Esophagus mucosa (tissue), 1 donor: ENCODE data around the gene PDE8A. TPM values are rescaled to one million over a fixed set of nuclear protein-coding genes. Genes with fewer than 3 reads are reported as not detected.

Source experiments
- ATAC-seq: fragments of 200-7000 bp; cut with Tn5 transposase; one replicate; pipeline ENCODE4 v1.9.1; 2020
- total RNA-seq: library from RNA; stranded (reverse); gene quantifications from one replicate; pipeline ENCODE4 v1.2.4, GENCODE V29; 2023
- donor health status: DM: yes; HTN: yes; CAD: no.

PDE8A gene
- total RNA-seq, 1 donor from 2014 or later: 12.4 TPM

- no peak for ATAC-seq
Measured at GRCh38 chr15:85035980-85036379, 54.3 kb downstream of the PDE8A start.

- ATAC-seq: no peak
Measured at GRCh38 chr15:85036716-85037115, 55.1 kb downstream of the PDE8A start.

- ATAC-seq: no peak
Measured at GRCh38 chr15:85037641-85038040, 56.0 kb downstream of the PDE8A start.

GRCh38 chr15:85041230-85041629, 59.6 kb downstream of the PDE8A start:
- no peak for ATAC-seq

GRCh38 chr15:85044251-85044853, 62.7 kb downstream of the PDE8A start:
- peak; percentile 78 for ATAC-seq

- no peak for ATAC-seq
Measured at GRCh38 chr15:85044894-85045293, 63.2 kb downstream of the PDE8A start.

- ATAC-seq: no peak
Measured at GRCh38 chr15:85045615-85046014, 64.0 kb downstream of the PDE8A start.

GRCh38 chr15:85047271-85047948, 65.8 kb downstream of the PDE8A start:
- peak; percentile 41 for ATAC-seq

GRCh38 chr15:85048430-85048829, 66.8 kb downstream of the PDE8A start:
- ATAC-seq: no peak

- ATAC-seq: no peak
Measured at GRCh38 chr15:85049805-85050204, 68.1 kb downstream of the PDE8A start.

GRCh38 chr15:85059734-85060133, 78.1 kb downstream of the PDE8A start:
- ATAC-seq: no peak

GRCh38 chr15:85062560-85062959, 80.9 kb downstream of the PDE8A start:
- ATAC-seq: no peak

- ATAC-seq: no peak
Measured at GRCh38 chr15:85063088-85063487, 81.4 kb downstream of the PDE8A start.

- ATAC-seq: no peak
Measured at GRCh38 chr15:85063522-85064079, 81.9 kb downstream of the PDE8A start.

- ATAC-seq: no peak
Measured at GRCh38 chr15:85064710-85065109, 83.1 kb downstream of the PDE8A start.

- ATAC-seq: no peak
Measured at GRCh38 chr15:85071061-85071460, 89.4 kb downstream of the PDE8A start.

GRCh38 chr15:85071504-85071903, 89.8 kb downstream of the PDE8A start:
- no peak for ATAC-seq

- ATAC-seq: no peak
Measured at GRCh38 chr15:85072917-85073316, 91.3 kb downstream of the PDE8A start.

- ATAC-seq: peak; percentile 36
Measured at GRCh38 chr15:85073556-85074194, 92.0 kb downstream of the PDE8A start.

GRCh38 chr15:85086855-85087254, 105.2 kb downstream of the PDE8A start:
- no peak for ATAC-seq

- no peak for ATAC-seq
Measured at GRCh38 chr15:85088300-85088699, 106.6 kb downstream of the PDE8A start.

- no peak for ATAC-seq
Measured at GRCh38 chr15:85089929-85090597, 108.4 kb downstream of the PDE8A start.

GRCh38 chr15:85091990-85092389, 110.3 kb downstream of the PDE8A start:
- no peak for ATAC-seq
